ENCODE measurements around the gene RANBP1. TPM values are rescaled to one million over a fixed set of nuclear protein-coding genes. Genes with fewer than 3 reads are reported as not detected.

Gene RANBP1
- polyA plus RNA-seq, 2 of the 4 experiments (the other 2 are of a cell fraction), result 239 to 338 TPM

DNA sequence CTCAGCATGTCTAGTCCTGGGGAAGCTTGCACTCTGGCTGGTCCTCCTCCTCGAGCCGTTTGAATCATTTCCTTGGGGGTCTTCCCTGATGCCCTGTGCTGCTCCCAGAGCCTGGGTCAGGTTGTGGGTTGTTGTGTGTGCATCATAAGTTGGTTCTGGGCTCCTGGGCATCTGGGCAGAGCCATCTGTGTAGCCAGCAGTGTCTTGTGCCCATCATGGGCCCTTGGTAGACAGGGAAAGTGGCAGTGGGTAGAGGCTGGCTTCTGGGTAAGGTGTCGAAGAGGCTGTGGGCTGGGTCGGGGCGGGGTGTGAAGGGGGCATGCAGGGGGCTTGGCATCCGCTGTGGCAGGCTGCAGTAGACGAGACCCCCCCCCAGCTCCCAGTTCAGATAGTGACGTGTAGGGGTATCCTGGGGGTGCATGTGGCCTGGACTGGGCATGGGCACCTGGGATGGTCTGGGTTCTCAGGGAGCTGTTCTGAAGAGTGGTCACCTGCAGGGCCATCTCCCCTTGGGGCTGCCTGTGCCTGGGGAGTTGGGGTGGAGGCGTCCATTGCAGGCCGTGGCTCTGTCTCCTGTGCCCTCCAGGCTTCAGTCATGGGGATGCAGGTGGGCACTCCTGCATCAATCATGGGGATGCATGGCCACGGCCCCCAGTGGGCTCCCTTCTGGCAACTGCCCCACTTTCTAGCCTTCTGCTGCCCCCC is 8.3 kb downstream of the RANBP1 start:
- no peak overlapping the region for H3K27ac ChIP-seq
- H3K4me3 ChIP-seq, result no peak overlapping the region
- no peak for DNase-seq (ENCODE audit: low read depth in 1 of 2, low spot score in 1 of 2)
- no peak for ATAC-seq
- H3K4me2 ChIP-seq, result no peak overlapping the region
- H3K9me3 ChIP-seq, result no peaks in the 10 kb centered on the region
- POLR2A ChIA-PET, result no interaction called here
- peaks cover 9% of the 10 kb centered on the region for H3K4me1 ChIP-seq
- WGBS (ENCODE audit: missing lambda C conversion rate), result 94% methylated on average over 5 of the region's 11 CpGs
- CTCF ChIA-PET, result no interaction called here
- TF ChIP-seq, protein P1, sequence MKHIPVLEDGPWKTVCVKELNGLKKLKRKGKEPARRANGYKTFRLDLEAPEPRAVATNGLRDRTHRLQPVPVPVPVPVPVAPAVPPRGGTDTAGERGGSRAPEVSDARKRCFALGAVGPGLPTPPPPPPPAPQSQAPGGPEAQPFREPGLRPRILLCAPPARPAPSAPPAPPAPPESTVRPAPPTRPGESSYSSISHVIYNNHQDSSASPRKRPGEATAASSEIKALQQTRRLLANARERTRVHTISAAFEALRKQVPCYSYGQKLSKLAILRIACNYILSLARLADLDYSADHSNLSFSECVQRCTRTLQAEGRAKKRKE (CRISPR knock-in tag; IDR thresholded peaks at IDR 0.05; ENCODE audit: low read depth), result no peak
- TF ChIP-seq HEYL (CRISPR knock-in tag; IDR thresholded peaks at IDR 0.05), result no peak
- TF ChIP-seq, protein P2, sequence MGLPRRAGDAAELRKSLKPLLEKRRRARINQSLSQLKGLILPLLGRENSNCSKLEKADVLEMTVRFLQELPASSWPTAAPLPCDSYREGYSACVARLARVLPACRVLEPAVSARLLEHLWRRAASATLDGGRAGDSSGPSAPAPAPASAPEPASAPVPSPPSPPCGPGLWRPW (IDR thresholded peaks at IDR 0.05), result no peak
- TF ChIP-seq EP300 (IDR thresholded peaks at IDR 0.05), result no peak
- TF ChIP-seq TP53 (CRISPR knock-in tag; IDR thresholded peaks at IDR 0.05), result no peak
- TF ChIP-seq POLR2A (IDR thresholded peaks at IDR 0.05; ENCODE audit: low read length), result no peak
- FAIRE-seq, result no peak

GRCh38 chr22:20125201-20126174 is 9.6 kb downstream of the RANBP1 start:
- Histone ChIP-seq H3K27ac (no peak overlapping the region), H3K4me3 (no peak overlapping the region), H3K4me2 (no peak overlapping the region), H3K4me1 (no peaks in the 10 kb centered on the region), H3K9me3 (no peaks in the 10 kb centered on the region)
- WGBS (ENCODE audit: missing lambda C conversion rate), result 86% methylated on average over 16 of the region's 32 CpGs
- TF ChIP-seq BHLHE40 (IDR thresholded peaks at IDR 0.05; ENCODE audit: low read depth, low read length), result no peak
- TF ChIP-seq, protein P3, sequence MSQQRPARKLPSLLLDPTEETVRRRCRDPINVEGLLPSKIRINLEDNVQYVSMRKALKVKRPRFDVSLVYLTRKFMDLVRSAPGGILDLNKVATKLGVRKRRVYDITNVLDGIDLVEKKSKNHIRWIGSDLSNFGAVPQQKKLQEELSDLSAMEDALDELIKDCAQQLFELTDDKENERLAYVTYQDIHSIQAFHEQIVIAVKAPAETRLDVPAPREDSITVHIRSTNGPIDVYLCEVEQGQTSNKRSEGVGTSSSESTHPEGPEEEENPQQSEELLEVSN (IDR thresholded peaks at IDR 0.05; ENCODE audit: borderline replicate concordance, low read depth), result no peak
- TF ChIP-seq JUNB (IDR thresholded peaks at IDR 0.05), result no peak
- TF ChIP-seq, protein P1 (CRISPR knock-in tag; IDR thresholded peaks at IDR 0.05; ENCODE audit: low read depth), result no peak
- TF ChIP-seq MAZ (IDR thresholded peaks at IDR 0.05; ENCODE audit: borderline replicate concordance, low read depth, low read length), result no peak
- TF ChIP-seq ZNF302 (CRISPR knock-in tag; IDR thresholded peaks at IDR 0.05), result no peak
- no peak for TF ChIP-seq POLR2A (IDR thresholded peaks at IDR 0.05; ENCODE audit: low read length)
- no peak for TF ChIP-seq MAFK (IDR thresholded peaks at IDR 0.05; ENCODE audit: partially characterized antibody)
- ATAC-seq (no peak), DNase-seq (ENCODE audit: low read depth in 1 of 2, low spot score in 1 of 2) (no peak), FAIRE-seq (no peak)
- ChIA-PET CTCF (interaction anchor here (0.7 kb wide), 1 partner anchor 172 kb away, joined by 3 read pairs; no protein-coding TSS in a partner anchor), POLR2A (no interaction called here)

- 95% methylated on average over 14 of the region's 19 CpGs for WGBS (ENCODE audit: missing lambda C conversion rate)
- H3K4me2 ChIP-seq, result no peak overlapping the region
- no peaks in the 10 kb centered on the region for H3K9me3 ChIP-seq
- H3K4me3 ChIP-seq, result no peak overlapping the region
- no peak overlapping the region for H3K27ac ChIP-seq
- FAIRE-seq (no peak), DNase-seq (ENCODE audit: low read depth in 1 of 2, low spot score in 1 of 2) (no peak), ATAC-seq (no peak)
- POLR2A ChIA-PET, result no interaction called here
- CTCF ChIA-PET, result no interaction called here
- H3K4me1 ChIP-seq, result no peaks in the 10 kb centered on the region
- TF ChIP-seq ZC3H11A (IDR thresholded peaks at IDR 0.05), result no peak
- TF ChIP-seq, protein P4, sequence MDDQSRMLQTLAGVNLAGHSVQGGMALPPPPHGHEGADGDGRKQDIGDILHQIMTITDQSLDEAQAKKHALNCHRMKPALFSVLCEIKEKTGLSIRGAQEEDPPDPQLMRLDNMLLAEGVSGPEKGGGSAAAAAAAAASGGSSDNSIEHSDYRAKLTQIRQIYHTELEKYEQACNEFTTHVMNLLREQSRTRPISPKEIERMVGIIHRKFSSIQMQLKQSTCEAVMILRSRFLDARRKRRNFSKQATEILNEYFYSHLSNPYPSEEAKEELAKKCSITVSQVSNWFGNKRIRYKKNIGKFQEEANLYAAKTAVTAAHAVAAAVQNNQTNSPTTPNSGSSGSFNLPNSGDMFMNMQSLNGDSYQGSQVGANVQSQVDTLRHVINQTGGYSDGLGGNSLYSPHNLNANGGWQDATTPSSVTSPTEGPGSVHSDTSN (IDR thresholded peaks at IDR 0.05), result no peak
- no peak for TF ChIP-seq KDM5A (IDR thresholded peaks at IDR 0.05)
- TF ChIP-seq RAD21 (conservative IDR thresholded peaks at IDR 0.05 in 1 of 2, IDR thresholded peaks at IDR 0.05 in 1 of 2), result no peak
- TF ChIP-seq TP53 (CRISPR knock-in tag; IDR thresholded peaks at IDR 0.05), result no peak
- no peak for TF ChIP-seq RARB (CRISPR knock-in tag; IDR thresholded peaks at IDR 0.05)
- no peak for TF ChIP-seq POLR2A (IDR thresholded peaks at IDR 0.05; ENCODE audit: low read length)
- no peak for TF ChIP-seq HOXB5 (CRISPR knock-in tag; IDR thresholded peaks at IDR 0.05)
- no peak for TF ChIP-seq EHMT2 (IDR thresholded peaks at IDR 0.05; ENCODE audit: low read depth)
- no peak for TF ChIP-seq HEYL (CRISPR knock-in tag; IDR thresholded peaks at IDR 0.05)
- TF ChIP-seq KDM1A (IDR thresholded peaks at IDR 0.05; ENCODE audit: low read depth), result no peak
- no peak for TF ChIP-seq SREBF2 (IDR thresholded peaks at IDR 0.05)
- no peak for TF ChIP-seq ZFP36 (IDR thresholded peaks at IDR 0.05; ENCODE audit: borderline replicate concordance, partially characterized antibody)
- TF ChIP-seq, protein P1 (CRISPR knock-in tag; IDR thresholded peaks at IDR 0.05; ENCODE audit: low read depth), result no peak
- TF ChIP-seq RNF2 (IDR thresholded peaks at IDR 0.05; ENCODE audit: borderline replicate concordance, low read depth), result no peak
- no peak for TF ChIP-seq EP300 (IDR thresholded peaks at IDR 0.05)
Observed at GRCh38 chr22:20126284-20127029, 10.6 kb downstream of the RANBP1 start.
